RWPE2 (cell line): ENCODE measurements around the gene ALDH18A1.
"Not testable (repeated sequence)": the region's sequence is repeated elsewhere in the genome, so short reads cannot be mapped to it uniquely, and the experiment has no call there.

Experiments used
- ATAC-seq: fragments of 200-7000 bp; cut with Tn5 transposase; 3 replicates; pipeline ENCODE4 v1.9.1; 2021; ENCODE audit warnings: low read depth
- DNase-seq: peaks from one replicate; pipeline ENCODE4 v3.0.0-alpha.2; 2020; ENCODE audit warnings: low spot score
- H3K27ac ChIP-seq: fragments of 450-650 bp; 2 replicates; pipeline ENCODE4 v1.5.1; 2017; ENCODE audit warnings: mild to moderate bottlenecking; ENCODE audit not compliant: poor library complexity, severe bottlenecking
- H3K27me3 ChIP-seq: fragments of 250-450 bp; sonication (Bioruptor Pico); 2 replicates; pipeline ENCODE4 v1.5.1; 2021; ENCODE audit warnings: mild to moderate bottlenecking, moderate library complexity; ENCODE audit not compliant: insufficient read depth, poor library complexity, severe bottlenecking
- H3K36me3 ChIP-seq: fragments of 250-450 bp; sonication (Bioruptor Pico); 2 replicates; pipeline ENCODE4 v1.5.1; 2020; ENCODE audit warnings: low read depth, mild to moderate bottlenecking, moderate library complexity
- H3K4me1 ChIP-seq: fragments of 250-450 bp; sonication (Bioruptor Pico); 2 replicates; pipeline ENCODE4 v1.5.1; 2021; ENCODE audit warnings: mild to moderate bottlenecking, moderate library complexity; ENCODE audit not compliant: insufficient read depth, poor library complexity, severe bottlenecking
- H3K4me3 ChIP-seq: fragments of 250-450 bp; sonication (Bioruptor Pico); 2 replicates; pipeline ENCODE4 v1.5.1; 2021; ENCODE audit warnings: mild to moderate bottlenecking, moderate library complexity; ENCODE audit not compliant: severe bottlenecking
- H3K9me3 ChIP-seq: fragments of 250-450 bp; sonication (Bioruptor Pico); 2 replicates; pipeline ENCODE4 v1.5.1; 2021; ENCODE audit warnings: mild to moderate bottlenecking, moderate library complexity; ENCODE audit not compliant: severe bottlenecking
- CTCF ChIP-seq: fragments of 450-650 bp; IDR thresholded peaks from one replicate; pipeline ENCODE4 v1.5.1; 2017; ENCODE audit warnings: mild to moderate bottlenecking, moderate library complexity; ENCODE audit not compliant: poor library complexity, severe bottlenecking

Gene ALDH18A1

GRCh38 chr10:95628786-95629185 lies 27.7 kb downstream of the ALDH18A1 start:
- Histone ChIP-seq H3K27me3 (no peaks in the 10 kb centered on the region), H3K4me3 (no peak overlapping the region), H3K27ac (no peak overlapping the region), H3K4me1 (no peaks in the 10 kb centered on the region), H3K9me3 (no peaks in the 10 kb centered on the region), H3K36me3 (peaks cover 84% of the 10 kb centered on the region)
- ATAC-seq (no peak), DNase-seq (no peak)
- TF ChIP-seq CTCF, result no peak

- peaks cover 86% of the 10 kb centered on the region for H3K36me3 ChIP-seq
Observed at GRCh38 chr10:95626500-95626899, 30.0 kb downstream of the ALDH18A1 start.

GRCh38 chr10:95620415-95620814 lies 36.1 kb downstream of the ALDH18A1 start:
- H3K36me3 ChIP-seq, result peaks cover 70% of the 10 kb centered on the region
- not testable (repeated sequence) for H3K9me3 ChIP-seq, H3K4me3 ChIP-seq, DNase-seq, ATAC-seq, H3K4me1 ChIP-seq, H3K27me3 ChIP-seq, H3K27ac ChIP-seq

More at GRCh38 chr10:95626500-95626899, 30.0 kb downstream of the ALDH18A1 start:
- H3K9me3 ChIP-seq, result no peaks in the 10 kb centered on the region
- no peak for DNase-seq
- H3K27ac ChIP-seq, result no peak overlapping the region
- no peak overlapping the region for H3K4me3 ChIP-seq
- no peak for TF ChIP-seq CTCF
- no peaks in the 10 kb centered on the region for H3K27me3 ChIP-seq
- no peak for ATAC-seq
- H3K4me1 ChIP-seq, result no peaks in the 10 kb centered on the region

- Histone ChIP-seq H3K27ac (no peak overlapping the region), H3K9me3 (no peaks in the 10 kb centered on the region), H3K36me3 (peaks cover 78% of the 10 kb centered on the region), H3K27me3 (no peaks in the 10 kb centered on the region), H3K4me1 (no peaks in the 10 kb centered on the region), H3K4me3 (no peak overlapping the region)
- TF ChIP-seq CTCF, result no peak
- no peak for DNase-seq
- ATAC-seq, result no peak
Observed at GRCh38 chr10:95618101-95618500, 38.4 kb downstream of the ALDH18A1 start.

- no peak for TF ChIP-seq CTCF
- no peak overlapping the region for H3K27ac ChIP-seq
- H3K36me3 ChIP-seq, result peaks cover 70% of the 10 kb centered on the region
- H3K9me3 ChIP-seq, result no peaks in the 10 kb centered on the region
- H3K27me3 ChIP-seq, result no peaks in the 10 kb centered on the region
- H3K4me1 ChIP-seq, result no peaks in the 10 kb centered on the region
- no peak for DNase-seq
- no peak for ATAC-seq
- no peak overlapping the region for H3K4me3 ChIP-seq
Observed at GRCh38 chr10:95616446-95616845, 40.1 kb downstream of the ALDH18A1 start.
